Measurements from ENCODE around the gene SHLD1.
"Not testable (repeated sequence)": the region's sequence is repeated elsewhere in the genome, so short reads cannot be mapped to it uniquely, and the experiment has no call there.

The SHLD1 gene, protein sequence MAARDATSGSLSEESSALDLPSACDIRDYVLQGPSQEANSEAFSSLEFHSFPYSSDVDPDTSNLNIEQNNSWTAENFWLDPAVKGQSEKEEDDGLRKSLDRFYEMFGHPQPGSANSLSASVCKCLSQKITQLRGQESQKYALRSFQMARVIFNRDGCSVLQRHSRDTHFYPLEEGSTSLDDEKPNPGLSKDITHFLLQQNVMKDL

DNA sequence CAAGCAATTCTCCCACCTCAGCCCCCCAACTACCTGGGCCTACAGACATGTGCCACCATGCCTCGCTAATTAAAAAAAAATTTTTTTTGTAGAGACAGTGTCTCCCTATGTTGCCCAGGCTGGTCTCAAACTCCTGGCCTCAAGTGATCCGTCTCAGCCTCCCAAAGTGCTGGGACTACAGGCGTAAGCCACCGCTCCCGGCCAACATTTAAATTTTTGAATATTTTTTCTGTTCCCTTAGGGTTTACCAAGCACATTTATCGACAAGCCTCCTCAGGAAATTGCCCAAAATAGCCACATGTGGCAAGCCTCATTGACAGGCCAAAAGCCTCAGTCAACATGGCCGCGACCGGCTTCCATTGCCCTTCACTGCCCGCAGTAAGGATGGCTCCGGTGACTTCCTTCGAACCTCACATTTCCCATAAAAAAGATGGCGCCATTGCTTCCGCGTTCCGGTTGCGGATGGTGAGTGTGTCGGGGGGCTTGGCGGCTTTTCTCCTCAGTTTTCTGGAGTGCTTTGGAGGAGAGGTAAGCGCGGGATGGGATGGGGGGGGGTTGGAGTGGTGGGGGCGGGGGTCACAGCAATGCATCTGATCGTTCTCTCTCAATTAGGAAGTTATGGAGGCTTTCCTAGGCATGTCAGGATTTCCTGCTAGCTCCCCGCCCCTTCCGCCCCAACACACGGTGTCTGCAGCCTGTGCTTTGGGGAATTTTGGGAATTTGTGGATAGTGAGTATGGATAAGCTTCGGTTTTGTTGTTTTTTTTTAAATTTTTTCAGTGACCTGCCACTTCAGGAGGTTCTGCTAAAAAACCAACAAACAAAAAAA, at the start of gene SHLD1:
Gene SHLD1, plus strand, starts transcription at position 450 of the 828 bp plus-strand sequence. CDS start 22,465 bp downstream, outside the sequence.
- DNase-seq (ENCODE audit: low spot score), result peak; percentile 90

DNA sequence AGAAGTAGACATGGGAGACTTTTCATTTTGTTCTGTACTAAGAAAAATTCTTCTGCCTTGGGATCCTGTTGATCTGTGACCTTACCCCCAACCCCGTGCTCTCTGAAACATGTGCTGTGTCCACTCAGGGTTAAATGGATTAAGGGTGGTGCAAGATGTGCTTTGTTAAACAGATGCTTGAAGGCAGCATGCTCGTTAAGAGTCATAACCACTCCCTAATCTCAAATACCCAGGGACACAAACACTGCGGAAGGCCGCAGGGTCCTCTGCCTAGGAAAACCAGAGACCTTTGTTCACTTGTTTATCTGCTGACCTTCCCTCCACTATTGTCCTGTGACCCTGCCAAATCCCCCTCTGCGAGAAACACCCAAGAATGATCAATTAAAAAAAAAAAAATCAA, 47.9 kb upstream of the SHLD1 start:
- not testable (repeated sequence) for DNase-seq (ENCODE audit: low spot score)

DNA sequence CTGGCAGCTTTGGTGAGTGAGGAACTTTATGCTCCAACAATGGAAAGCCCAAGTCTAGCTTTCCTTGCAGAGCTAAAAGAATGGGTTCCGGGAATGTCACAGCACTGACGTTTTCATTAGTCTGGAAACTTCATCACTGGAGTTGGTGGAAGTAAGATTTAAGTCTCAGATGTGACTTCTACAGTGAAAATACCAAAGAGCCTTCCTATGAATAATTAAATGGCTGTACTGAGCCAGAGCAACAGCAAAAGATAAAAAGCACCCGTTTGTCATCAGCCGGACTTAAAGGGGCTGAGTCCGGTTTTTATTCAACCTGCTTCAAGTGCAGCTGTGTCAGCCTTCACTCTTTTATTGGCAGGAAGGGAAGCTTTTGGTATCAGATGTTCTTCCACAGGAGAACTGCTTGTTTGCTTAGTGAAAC, 46.5 kb upstream of the SHLD1 start:
- no peak for DNase-seq (ENCODE audit: low spot score)

DNA sequence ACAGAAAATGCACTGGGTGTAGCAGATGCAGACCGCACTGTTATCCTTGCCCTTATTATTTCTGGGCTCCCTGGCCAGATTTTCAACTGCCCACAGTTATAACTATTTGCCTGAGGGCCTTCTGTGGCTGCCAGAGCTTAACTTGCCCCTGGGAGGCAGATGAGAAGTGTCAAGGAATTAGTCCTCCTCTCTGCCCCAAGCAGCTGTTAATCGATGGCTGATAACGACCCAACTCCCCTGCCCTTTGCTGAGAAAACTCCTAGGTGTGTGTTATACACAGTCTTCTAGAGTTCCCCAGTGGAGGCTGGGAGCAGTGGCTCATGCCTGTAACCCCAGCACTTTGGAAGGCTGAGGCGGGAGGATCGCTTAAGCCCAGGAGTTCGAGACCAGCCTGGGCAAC, 44.4 kb upstream of the SHLD1 start:
- no peak for DNase-seq (ENCODE audit: low spot score)

DNA sequence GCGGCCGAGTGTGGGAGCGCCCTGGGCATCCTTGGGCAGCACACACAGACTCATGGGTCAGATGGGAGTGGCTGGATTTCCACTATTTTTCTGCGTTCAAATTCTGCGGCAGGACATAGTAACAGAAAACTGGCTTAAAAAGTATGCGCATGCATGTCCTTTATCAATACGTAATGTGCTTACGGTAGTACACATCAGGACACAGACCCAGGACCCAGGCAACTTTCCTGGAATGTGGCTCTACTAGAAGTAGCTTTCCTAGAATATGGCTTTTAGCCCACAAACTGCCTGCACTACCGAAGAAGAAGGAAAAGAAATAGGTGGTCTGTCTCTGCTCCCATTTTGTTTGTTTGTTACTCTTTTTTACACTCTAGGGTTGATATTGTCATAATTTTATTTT, 43.4 kb upstream of the SHLD1 start:
- DNase-seq (ENCODE audit: low spot score), result no peak

DNA sequence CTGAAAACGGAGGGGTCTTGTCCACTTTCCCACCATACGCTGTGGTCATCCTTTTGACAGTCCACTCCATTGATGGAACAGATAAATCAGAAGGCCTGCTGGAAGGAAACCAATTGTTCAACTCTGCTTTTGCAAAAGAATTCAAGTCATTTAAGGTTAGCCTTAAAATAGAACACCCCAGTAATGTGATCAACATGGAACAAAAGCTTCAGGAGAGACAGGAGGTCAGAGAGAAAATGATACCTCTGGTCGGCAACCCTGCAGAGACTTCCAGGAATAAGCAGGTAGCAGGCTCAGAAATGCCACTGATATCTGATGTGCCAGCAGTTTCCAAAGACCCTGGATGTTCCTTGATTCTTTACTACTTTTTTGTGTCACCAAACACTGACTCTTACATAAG, 39.6 kb upstream of the SHLD1 start:
- no peak for DNase-seq (ENCODE audit: low spot score)

DNA sequence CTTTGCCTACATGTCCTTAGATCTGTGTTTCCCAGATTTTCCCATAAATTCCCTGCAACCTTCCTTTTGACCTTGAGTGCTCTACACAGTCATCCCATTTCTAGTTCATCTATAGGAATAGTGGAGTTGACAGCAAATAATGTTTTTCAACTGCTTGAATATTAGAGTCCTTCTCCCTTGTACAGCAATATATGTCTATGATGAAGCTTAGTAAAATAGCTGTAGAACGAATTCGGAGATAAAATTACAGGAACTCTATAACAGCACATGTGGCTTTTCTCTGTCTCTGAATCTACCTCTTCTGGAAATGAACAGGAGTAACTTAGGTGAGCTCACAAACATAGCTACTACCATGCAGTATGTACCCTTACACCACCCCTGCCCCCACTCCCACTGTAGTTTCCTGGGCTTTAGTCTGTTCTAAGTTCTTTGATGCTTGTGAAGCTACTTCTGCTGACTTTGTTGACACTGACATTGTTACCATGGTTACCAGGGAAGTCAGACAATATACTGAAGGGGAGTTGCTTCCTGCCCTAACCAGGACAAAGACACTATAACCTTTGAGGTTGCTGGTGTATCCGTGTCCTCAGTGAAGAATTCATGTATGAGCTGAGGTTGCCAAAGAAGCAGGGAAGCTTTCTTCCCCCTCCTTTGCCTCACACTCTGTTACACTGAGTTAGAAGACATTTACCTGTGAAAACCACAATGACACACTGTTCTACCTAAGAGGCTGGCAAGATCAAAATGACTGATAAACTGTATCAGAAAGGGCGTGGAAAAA, 35.8 kb upstream of the SHLD1 start:
- no peak for DNase-seq (ENCODE audit: low spot score)

DNA sequence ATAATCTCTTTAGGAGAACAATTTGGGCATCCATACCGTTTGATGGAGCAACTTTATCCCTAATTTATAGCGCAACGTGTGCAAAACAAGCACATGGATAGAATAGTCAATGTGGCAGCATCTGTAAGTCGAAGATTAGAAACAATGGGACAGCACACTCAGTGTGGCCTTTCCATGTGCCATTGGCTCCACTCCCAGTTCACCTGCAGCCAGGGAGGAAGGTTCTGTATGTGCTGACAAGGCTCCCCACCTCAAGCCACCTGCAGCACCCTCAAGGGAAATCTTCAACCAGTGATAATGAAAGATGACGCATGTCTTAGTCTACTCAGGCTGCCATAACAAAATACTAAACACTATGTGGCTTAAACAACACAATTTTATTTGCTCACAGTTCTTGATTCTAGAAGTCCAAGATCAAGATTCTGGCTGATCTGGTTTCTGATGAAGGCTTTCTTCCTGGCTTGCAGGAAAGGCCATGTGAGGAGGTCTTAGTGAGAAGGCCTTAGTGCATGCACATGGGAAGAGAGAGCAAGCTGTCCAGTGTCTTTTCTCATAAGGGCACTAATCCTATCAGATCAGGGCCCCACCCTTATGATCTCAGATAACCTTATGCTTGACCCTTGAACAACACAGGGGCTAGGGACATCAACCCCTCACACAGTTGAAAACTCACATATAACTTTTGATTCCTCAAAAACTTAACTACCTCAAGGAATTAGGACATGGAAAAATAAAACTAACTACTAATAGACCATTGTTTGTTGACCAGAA, 34.9 kb upstream of the SHLD1 start:
- no peak for DNase-seq (ENCODE audit: low spot score)

DNA sequence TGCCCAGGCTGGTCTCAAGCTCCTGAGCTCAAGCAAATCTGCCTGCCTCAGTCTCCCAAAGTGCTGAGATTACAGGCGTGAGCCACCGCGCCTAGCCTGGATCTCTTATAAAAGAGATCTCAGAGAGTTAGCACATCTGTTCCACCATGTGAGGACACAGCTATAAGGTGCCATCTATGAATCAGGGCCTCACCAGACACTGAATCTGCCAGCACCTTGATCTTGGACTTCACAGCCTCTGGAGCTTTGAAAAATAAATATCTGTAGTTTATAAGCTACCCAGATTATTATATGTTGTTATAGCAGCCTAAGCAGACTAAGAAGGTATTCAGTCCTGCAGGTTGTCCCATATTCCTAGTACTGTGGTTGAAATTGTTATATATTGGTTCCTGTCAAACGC, 33.2 kb upstream of the SHLD1 start:
- no peak for DNase-seq (ENCODE audit: low spot score)

DNA sequence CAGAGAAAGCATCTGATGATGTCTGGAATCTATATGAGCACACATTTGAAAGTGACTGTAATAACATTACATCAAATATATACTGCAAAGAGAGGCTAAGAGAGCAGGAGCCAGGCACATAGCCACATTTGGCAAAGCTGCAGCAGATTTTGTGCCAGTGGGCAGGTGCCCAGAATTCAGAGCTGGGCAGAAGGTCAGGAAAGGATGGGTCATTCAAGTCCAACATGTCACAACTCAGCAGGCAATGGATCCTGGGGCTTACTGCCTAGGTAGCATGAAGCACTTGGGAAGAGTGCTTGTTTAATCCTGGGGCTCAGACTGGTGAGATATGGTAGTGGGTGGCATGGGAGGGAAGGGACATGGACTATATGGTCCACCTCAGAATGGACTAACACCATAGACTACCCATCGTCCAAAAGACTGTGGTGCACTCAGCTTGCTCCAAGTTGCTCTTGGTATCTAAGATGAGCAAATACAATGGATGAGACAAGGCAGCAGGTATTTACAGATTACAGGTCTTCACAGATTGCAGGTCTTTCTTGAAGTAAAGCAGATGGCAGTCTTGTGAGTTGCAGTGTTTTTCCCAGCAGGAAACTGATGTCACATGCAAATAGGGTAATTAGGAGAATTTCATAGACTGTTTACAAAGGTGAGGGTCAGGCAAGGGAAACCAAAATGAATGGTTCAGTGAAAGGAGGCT, 31.2 kb upstream of the SHLD1 start:
- peak; percentile 40 for DNase-seq (ENCODE audit: low spot score)

DNA sequence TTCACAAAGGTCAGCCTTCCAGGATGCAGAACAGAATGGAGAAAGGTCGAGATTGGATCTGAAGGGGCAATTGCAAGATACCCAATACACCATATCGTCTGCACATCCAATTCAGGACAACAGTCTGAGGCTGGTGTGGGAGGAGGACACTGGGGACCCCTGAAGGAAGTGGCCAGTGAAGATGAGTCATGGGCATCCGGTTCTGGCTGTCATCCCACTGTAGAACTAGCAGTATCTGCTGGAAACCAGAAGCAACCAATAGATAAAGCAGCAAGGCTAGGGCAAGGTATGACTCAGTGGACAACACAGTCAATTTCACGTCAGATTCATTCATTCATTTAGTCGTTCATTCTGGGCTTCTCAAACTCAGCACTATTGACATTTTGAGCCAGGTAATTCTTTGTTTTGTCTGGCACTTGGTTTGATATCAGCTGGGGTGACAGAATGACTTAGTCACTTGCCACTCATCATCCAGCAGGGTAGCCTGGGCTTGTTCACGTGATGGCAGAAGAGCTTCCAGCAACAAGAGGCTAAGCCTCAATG, 30.3 kb upstream of the SHLD1 start:
- peak; percentile 81 for DNase-seq (ENCODE audit: low spot score)

DNA sequence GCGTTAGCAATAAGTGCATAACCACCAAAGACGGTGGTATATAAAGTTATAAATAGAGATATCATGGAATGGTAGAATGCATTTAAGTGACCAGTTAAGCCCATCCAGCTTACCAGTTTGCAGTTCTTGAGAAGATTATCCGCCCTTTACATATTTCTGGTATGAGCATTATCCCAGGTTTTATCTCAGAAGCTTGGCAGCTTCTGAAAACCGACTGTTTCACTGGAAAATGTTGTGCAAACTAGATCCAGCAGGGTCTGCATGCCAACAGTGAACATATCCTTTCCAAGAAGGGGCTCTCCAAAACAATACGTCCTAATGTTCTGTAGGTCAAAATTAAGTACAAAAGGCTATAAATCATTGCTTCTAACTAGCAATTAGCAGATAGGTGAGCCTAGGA, 29.5 kb upstream of the SHLD1 start:
- DNase-seq (ENCODE audit: low spot score), result no peak

DNA sequence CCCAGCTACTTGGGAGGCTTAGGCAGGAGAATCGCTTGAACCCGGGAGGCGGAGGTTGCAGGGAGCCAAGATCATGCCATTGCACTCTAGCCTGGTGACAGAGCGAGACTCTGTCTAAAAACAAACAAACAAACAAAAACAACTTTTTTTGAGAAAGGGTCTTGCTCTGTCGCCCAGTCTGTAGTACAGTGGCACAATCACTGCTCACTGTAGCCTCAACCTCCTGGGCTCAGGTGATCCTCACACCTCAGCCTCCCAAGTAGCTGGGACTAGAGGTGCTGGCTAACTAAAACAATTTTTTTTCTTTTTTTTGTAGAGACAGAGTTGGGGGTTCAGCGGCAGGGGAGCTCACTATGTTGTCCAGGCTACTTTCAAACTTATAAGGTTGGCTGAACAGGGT, 28.8 kb upstream of the SHLD1 start:
- not testable (repeated sequence) for DNase-seq (ENCODE audit: low spot score)

DNA sequence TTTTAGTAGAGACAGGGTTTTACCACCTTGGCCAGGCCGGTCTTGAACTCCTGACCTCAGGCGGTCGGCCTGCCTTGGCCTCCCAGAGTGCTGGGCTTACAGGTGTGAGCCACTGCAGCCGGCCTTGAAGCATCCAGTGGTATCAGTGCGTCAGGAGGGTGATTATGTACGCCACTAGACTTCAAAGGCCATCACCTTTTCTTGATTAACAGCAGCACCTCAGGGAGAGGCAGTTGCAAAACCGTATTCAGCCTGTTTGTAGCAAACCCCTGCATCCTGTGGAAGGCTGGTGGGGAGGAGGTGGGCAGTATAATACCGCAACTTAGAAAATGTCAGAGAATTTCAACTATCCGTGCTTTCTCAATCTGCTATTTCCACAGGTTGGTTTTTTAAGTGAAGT, 27.3 kb upstream of the SHLD1 start:
- no peak for DNase-seq (ENCODE audit: low spot score)

DNA sequence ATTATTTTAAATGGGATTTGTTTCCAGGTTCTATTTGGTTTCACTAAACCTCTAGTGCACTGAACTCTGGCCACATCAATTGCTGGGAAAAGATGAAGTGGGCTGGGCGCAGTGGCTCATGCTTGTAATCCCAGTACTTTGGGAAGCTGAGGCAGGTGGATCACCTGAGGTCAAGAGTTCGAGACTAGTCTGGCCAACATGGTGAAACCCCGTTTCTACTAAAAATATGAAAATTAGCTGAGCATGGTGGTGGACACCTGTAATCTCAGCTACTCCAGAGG, 25.1 kb upstream of the SHLD1 start:
- DNase-seq (ENCODE audit: low spot score), result not testable (repeated sequence)

DNA sequence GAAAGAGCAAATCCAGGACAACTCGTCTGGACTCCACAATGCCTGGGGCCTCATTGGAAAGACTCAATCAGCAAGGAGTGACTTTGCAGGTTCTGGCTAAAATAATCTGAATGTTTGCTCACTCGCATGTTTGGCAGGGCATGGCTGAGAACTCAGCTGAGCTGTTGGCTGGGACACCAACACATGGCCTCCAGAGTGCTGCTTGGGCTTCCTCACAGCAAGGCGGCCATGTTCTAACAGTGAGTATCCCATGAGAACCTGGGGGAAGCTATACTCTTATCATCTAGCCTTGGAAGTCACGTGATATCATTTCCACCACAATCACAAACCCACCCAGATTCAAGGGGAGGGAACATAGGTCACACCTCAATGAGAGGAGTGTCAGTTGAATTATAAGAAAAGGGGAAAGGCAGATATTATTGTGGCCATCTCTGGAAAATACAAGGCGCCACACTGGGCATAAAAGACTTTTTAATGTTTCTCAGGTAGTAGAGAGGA, 23.1 kb upstream of the SHLD1 start:
- DNase-seq (ENCODE audit: low spot score), result no peak

DNA sequence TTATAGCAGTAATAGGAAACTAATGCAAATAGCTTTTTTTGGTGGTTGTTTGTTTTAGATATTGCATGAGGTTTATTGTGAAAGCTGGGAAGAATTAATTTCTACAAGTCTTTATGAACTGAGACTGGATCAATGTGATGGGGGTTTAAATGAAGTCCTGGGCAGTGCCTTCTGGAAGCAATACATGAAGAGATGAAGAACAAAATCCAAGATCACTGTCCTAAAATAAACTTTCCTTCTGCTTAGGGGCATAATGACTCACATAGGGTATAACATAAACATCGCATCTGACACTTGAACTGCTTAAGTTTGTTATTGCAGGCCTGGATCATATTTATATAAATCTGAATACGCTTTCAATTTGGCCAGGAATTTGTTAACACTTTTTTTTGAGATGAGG, 20.9 kb upstream of the SHLD1 start:
- no peak for DNase-seq (ENCODE audit: low spot score)

DNA sequence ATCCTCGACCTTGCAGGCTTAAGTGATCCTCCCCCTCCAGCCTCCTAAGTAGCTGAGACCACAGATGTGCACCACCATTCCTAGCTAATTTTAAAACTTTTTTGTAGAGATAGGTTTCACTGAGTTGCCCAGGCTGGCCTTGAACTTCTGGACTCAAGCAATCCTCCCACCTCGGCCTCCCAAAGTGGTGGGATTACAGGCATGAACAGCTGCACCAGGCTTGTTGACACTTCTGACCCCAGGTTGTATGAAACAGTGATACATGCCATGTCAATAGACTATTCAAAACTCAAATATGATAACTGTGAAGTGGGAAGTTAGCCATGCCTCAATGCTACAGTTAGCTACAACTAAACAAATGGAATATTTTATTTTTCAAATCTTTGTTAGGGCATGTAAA, 20.1 kb upstream of the SHLD1 start:
- DNase-seq (ENCODE audit: low spot score), result no peak

DNA sequence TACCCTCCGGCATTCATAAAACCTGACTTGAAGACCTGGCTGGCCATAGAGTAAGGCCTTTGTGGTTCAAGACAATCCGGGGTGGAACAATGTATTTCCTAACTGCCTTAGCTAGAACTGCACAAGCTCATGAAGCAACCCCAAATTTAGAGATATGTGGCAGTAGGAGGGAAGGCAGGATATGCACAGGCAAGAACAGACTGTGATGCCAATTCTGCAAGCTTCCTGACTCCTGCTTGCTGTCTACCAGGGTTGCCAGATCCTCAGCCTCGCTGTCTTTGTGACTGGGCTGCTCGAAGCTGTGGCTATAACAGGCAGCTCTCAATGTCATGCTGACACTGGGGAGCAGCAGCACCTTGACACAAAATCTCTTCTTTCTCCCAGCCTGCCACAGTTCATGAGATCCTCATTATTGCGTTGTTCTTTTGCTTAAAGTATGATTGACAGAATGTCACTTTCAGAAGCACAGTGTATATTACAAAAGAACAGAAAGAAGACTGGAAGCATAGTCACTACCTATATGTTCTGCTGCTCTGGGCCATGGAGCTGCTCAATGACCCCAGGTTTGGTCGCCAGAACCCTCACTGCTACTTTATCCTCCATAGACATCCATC, 18.3 kb upstream of the SHLD1 start:
- no peak for DNase-seq (ENCODE audit: low spot score)

DNA sequence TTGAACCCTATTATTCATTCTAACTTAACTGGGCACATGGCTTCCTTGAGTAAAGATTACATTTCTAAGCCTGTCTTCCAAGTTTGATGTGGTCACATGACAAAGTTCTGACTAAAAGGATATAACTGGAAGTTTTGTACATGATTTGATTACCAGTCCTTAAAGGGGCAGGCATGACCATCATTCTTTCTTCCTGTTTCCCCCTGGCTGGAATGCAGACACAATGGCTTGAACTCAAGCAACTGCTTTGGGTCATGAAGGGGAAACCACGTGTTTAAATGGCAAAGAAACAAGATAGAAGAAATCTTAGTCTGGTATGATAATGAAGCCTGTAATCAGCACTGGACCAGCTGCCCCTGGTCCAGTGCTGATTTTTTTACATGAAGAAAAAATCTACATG, 15.6 kb upstream of the SHLD1 start:
- peak; percentile 58 for DNase-seq (ENCODE audit: low spot score)
